GM18520 (cell line): ENCODE measurements around the gene TCEA2.
"Not testable (repeated sequence)": the region's sequence is repeated elsewhere in the genome, so short reads cannot be mapped to it uniquely, and the experiment has no call there.

Experiments used
- ATAC-seq: cut with Tn5 transposase; IDR thresholded peaks from one replicate; pipeline ENCODE4 v1.9.1; 2021; ENCODE audit not compliant: unreplicated experiment

Gene TCEA2

DNA sequence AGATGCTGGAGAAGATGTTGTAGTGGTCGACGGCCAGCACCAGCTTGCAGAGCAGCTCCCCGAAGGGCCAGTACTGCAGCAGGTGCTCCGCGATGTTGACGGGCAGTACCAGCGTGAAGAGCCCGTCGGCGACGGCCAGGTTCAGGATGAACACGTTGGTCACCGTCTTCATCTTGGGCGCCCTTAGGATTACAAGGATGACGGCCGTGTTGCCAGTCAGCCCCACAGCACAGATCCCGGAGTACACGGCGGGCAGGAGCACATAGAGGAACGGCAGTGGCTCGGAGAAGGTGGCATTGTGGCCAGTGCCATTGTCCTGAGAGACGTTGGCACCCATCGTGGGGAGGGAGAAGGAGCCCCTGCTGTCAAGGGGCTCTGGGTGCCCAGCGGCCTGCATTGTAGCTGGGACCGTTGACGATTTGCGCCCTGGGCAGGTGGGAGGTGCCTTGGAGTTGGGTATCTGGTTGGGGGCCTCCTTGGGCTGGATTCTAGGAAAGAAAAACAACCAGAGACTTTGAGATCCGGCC lies 43.5 kb downstream of the TCEA2 start:
- ATAC-seq, result no peak

- no peak for ATAC-seq
Measured at GRCh38 chr20:64106981-64107735, 44.2 kb downstream of the TCEA2 start, which contains the start of gene NPBWR2. TSS of gene NPBWR2 (minus strand) at chr20:64107565. CDS start at chr20:64106831, 734 bp downstream.

DNA sequence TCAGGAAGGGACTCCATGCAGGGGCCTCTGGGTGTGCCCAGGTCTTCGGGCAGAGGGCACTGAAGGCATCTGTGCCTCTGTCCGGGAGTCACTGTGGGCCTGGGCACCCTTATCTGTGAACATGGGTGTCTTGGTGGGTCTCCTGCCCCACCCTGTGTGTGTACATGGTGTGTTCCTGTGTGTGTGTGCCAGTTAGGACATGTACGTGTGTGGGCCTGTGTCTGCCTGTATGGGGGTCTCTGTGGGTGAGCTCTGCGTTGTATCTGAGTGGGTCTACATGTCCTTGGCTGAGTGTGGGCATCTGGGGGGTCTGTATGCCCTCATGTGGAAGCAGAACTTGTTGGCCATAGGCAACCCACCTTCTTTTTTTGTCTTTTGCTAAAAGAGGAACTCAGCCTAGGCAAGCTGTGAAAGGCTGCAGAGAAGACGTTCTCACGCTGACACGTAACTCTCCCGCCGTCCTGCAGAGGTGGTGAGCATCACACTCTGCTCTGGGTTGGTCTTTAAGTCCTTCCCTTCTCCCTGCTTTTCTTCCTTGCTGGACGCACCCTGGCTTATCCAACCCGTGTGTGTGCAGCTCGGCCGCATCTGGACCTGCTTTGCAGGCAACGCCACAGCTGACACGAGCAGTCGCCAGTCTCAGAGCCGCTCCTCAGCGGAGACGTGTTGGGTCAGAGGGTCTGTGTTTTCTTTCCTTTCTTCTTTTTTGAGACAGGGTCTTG lies 44.9 kb downstream of the TCEA2 start:
- ATAC-seq, result no peak

DNA sequence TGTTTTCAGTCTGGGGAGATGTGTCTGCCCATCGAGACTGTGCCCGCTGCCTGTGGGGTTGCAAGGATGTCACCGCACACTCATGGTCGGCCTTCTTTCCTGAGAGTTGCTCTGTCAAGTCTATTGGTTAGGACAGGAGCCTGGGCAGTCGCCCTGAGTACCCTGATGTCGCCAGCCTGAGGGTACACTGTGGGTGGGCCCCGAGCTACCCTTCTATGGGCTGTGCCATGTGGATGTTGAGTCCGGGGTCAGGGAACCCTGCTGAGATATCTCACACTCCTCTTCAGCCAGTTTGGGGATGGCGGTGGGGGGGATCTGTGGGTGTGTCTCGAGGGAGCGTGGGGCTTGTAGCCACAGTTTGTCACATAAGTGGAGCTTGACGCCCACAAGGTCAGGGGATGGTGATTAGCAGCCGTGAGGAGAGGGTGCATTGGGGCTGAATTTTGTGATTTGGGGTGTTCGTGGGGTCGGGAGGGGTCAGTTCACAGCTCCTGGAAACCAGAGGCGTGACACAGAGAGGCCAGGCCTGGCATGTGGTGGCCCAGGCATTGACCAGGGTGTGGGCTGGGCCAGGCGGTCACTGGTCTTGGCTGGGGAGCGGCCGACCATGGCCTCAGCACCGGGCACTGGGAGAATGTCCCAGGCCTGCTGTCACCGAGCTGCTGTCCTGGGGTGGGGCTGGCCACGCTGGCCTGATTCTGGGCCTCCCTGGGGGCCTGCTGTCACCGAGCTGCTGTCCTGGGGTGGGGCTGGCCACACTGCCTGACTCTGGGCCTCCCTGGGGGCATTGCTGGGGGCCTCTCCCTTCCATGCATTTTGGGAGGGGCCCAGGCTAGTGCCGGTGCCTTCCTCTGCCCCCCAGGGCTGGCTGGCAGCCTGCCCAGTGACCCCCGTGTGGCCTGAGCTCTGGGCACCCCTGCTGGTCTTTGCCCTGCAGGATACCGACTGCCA lies 46.0 kb downstream of the TCEA2 start:
- no peak for ATAC-seq

GRCh38 chr20:64109831-64110391 lies 46.9 kb downstream of the TCEA2 start:
- no peak for ATAC-seq

DNA sequence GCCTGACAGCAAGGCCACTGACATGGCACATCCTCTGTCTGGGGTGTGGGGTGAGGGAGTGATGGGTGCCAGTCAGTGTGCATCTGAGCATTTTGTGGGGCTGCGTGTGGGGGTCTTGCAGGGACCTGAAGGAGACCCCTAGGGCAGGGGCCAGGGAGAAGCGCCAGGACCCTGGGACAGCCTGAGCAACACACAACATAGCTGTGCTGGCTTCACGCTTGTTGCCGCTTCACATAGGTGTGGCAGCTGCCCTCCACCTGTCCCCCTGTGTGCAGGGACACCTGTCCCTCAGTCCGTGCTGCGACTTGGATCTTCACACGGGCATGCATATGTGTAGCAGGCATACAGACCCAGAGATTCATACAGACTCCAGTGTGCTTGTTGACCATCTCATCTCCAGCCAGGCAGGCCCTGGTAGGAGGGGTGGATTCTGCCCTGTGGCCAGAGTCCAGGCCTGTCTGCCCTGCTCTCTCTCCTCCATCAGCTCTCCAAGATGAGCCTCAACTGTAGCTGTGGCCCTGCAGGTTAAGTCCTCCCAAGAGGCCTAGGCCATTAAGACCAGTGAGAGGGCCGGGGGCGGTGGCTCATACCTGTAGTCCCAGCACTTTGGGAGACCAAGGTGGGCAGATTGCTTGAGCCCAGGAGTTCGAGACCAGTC lies 47.5 kb downstream of the TCEA2 start:
- no peak for ATAC-seq

- ATAC-seq, result no peak
Measured at GRCh38 chr20:64111841-64112641, 49.0 kb downstream of the TCEA2 start.

GRCh38 chr20:64112691-64113443 lies 49.9 kb downstream of the TCEA2 start:
- no peak for ATAC-seq

DNA sequence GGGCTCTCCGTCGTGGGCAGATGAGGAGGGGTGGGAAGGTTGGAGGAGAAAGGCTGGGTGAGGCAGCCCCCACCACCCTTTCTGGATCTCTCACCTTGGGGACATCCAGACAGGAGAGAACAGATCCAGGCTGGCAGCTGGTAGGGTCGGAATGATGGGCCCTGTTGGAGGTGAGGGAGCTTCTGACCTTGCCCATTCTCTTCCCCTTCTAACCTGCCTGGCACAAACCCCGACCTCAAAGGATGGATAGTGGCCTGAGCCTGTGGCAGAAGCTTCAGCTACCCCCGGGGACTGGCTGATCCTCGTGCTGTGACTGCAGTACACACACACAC lies 50.4 kb downstream of the TCEA2 start:
- no peak for ATAC-seq

DNA sequence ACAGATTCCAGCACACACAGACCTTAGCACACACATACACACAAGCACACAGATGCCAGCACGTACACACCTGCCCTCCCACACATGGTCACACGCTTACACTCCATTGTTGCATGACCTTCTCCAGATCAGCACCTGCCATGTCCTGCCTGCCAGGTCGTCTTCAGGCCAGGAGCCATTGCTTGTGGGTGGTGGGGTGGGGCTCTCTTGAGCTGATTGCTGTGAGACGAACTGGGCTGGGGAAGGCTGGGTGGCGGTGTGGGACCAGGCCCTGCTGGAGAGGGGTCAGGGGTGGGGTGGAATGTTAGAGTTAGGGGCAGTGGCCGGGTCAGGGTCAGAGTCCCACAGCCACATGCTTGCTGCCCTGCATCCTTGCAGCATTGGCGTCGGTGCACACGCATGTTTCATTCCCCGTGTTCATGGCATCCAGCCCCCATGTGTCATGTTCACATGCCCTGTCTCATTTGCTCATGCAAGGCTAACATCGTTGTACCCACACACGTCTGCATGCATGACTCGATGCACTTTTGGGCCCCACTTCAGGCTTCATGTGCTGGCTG lies 50.9 kb downstream of the TCEA2 start:
- ATAC-seq, result no peak

DNA sequence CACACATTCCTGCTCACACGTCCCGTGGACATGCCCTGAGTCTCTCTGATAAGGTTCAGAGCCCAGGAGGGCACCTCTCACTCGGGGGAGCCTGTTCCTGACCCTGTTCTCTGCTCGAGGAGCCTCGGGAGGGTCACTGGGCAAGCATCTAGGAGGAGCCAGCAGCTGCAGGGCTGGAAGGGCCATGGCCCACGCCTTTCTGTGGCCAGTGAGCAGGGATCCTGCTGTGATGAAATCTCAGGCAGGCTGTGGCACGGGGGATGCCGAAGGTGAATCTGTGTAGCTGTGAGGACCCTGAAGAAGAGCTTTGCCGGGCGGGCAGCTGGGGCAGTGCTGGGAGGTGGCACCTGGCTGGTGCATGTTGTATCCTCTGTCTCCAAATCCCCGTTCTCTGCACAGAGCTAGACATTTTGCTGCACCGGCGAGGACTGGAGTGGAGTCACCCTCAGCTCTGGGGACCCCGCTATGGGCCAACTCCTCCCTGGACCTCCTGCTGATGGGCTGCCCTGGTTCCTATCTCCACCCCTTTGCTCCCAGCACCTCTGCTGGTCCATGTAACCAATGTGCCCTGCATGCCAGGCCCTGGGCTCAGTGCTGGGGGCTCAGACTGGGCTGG lies 51.5 kb downstream of the TCEA2 start:
- no peak for ATAC-seq

- ATAC-seq, result no peak
Measured at GRCh38 chr20:64115171-64115911, 52.3 kb downstream of the TCEA2 start.

GRCh38 chr20:64116016-64116415 lies 53.0 kb downstream of the TCEA2 start:
- no peak for ATAC-seq

DNA sequence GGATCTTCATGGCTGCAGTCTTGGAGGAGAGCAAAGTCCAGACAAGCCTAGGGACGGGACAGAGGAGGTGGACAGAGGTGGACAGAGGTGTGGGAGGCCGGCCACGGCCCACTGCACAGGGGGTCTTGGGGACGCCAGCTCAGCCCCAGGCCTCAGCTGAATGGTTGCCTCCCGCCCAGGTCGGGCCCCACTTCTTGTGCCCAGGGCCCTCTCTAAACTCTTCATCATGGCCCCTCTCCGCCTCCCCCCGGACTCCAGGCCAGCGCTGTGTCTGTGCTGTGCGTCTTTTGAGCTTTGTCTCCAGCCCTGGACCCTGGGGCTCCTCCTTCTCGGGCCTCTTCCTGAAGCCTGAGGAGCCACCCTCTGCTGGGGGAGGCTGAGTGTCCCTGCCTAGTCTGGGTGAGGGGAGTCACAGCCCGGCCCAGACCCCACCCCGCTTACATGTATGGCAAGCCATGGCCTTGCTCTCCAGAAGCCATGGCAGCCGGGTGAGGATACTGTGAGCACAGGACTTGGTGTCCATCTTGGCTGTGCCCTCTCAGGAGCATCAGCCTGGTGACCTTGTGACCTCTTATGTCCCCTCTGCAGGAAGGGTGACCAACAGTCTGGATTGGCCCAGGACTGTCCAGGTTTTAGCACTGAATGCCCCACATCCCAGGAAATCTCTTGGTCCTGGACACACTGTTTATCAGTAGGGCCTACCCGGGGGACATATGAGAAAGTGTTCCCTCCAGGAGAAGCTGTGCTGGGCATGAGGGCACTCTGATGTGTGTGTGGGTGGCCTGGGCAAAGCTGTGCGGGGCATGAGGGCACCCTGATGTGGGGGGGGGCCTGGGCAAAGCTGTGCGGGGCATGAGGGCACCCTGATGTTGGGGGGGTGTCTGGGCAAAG lies 53.8 kb downstream of the TCEA2 start:
- ATAC-seq, result no peak

- not testable (repeated sequence) for ATAC-seq
Measured at GRCh38 chr20:64117432-64117777, 54.4 kb downstream of the TCEA2 start.

DNA sequence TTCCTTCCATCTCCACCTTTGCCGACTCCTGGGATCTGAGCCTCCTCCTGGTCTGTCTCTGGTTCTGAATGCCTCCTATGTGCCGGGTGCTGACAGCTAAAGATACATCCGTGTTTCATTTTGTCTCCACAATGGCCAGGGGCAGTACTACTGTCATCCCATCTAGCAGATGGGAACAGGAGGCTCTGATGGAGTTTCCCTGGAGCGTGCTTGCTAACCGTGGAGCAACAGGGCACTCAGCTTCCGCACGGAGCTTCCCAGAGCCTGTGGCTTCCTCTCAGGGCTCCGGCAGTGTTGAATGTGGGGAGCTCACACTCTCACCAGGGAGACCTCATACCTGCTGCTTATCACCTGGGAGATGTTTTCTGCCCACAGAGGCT lies 56.3 kb downstream of the TCEA2 start:
- ATAC-seq, result no peak
